Activated CD4-positive, alpha-beta memory T cell treated with anti-CD3 and anti-CD28 coated beads for 36 hours (primary cell): ENCODE results near the gene ATAD3B. TPM values are rescaled to one million over a fixed set of nuclear protein-coding genes. Genes with fewer than 3 reads are reported as not detected.
"Not testable (repeated sequence)": the region's sequence is repeated elsewhere in the genome, so short reads cannot be mapped to it uniquely, and the experiment has no call there.

Source experiments
- CTCF ChIA-PET: fragments of 350-600 bp; sonication (Branson Sonifier 250); formaldehyde crosslinking; loops from one replicate; lab custom pipeline; 2021; ENCODE audit warnings: antibody characterized with exemption, inconsistent platforms; lab: Charles Lee
- POLR2A ChIA-PET: fragments of 350-600 bp; sonication (Branson Sonifier 250); formaldehyde crosslinking; loops from one replicate; lab custom pipeline; 2021; ENCODE audit warnings: antibody characterized with exemption; lab: Charles Lee
- DNase-seq: peaks from one replicate; pipeline ENCODE4 v3.0.0-alpha.2; 2020
- H3K27ac Mint-ChIP-seq: one replicate; pipeline ENCODE4 v1.8.0; 2021; ENCODE audit warnings: mixed read lengths
- H3K27me3 Mint-ChIP-seq: one replicate; pipeline ENCODE4 v1.8.0; 2021; ENCODE audit warnings: mixed read lengths
- H3K36me3 Mint-ChIP-seq: one replicate; pipeline ENCODE4 v1.8.0; 2021; ENCODE audit warnings: mixed read lengths
- H3K4me1 Mint-ChIP-seq: one replicate; pipeline ENCODE4 v1.8.0; 2021; ENCODE audit warnings: low read depth, mixed read lengths
- H3K4me3 Mint-ChIP-seq: one replicate; pipeline ENCODE4 v1.8.0; 2021; ENCODE audit warnings: mild to moderate bottlenecking, mixed read lengths
- H3K9me3 Mint-ChIP-seq: one replicate; pipeline ENCODE4 v1.8.0; 2021; ENCODE audit warnings: mixed read lengths
- intact Hi-C: fragments of 100-400 bp; cut with micrococcal nuclease; formaldehyde crosslinking; loops from one replicate; pipeline ENCODE4 v1.15.1; 2023
- total RNA-seq, 2 experiments: library from RNA; stranded (reverse); gene quantifications; one replicate each; pipeline ENCODE4 v1.2.3, GENCODE V29; 2021

The ATAD3B gene
- total RNA-seq, 2 experiments from 2014 or later, result 35.4 to 36.3 TPM

DNA sequence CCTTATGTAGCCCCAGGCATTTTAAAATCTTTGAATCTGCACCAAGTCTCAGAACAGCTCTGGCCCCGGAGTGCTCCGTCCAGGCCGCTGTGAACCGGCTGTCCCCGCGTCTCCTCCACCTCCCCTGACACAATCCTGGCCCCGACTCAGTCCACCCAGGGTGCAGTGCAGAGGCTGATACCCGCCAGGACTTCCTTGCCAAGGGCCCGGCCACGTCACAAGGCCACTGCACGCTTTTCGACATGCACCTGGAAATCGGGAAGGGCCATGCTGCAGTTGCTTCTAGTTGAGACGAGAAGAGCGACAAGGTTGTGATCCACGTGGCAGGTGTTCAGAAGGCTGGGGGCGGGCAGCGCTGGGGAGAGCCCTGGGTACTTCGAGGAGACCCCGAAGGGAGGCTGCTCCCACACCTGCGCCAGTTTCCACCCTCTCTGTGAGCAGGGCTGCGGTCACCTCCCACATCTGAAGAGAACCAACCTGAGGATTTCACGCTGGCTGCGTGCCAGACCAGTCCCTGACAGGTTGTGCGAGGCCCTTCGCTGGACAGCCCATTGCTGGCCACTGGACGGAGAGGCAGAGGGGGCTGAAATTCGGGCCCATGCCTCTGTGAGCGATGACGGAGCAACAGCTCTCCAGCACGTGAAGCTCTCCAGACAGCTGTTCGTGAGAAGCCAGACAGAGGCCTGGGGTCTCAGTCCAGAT, 29.3 kb upstream of the ATAD3B start:
- peaks cover 4% of the 10 kb centered on the region for H3K4me1 Mint-ChIP-seq
- intact Hi-C loops, result no loop called here
- H3K4me3 Mint-ChIP-seq, result no peak overlapping the region
- H3K36me3 Mint-ChIP-seq, result no peaks in the 10 kb centered on the region
- H3K27me3 Mint-ChIP-seq, result peaks cover 10% of the 10 kb centered on the region
- no peak overlapping the region for H3K27ac Mint-ChIP-seq
- H3K9me3 Mint-ChIP-seq, result no peaks in the 10 kb centered on the region
- POLR2A ChIA-PET, result no interaction called here
- DNase-seq, result no peak
- CTCF ChIA-PET, result interaction anchor here (2.2 to 3.0 kb wide), 3 partner anchors 13 to 63 kb away, joined by 8 to 11 read pairs (median 10); partner anchors contain the start of gene MRPL20

- H3K36me3 Mint-ChIP-seq, H3K27ac Mint-ChIP-seq, intact Hi-C loops, POLR2A ChIA-PET, H3K9me3 Mint-ChIP-seq, CTCF ChIA-PET, H3K27me3 Mint-ChIP-seq, DNase-seq, H3K4me1 Mint-ChIP-seq, H3K4me3 Mint-ChIP-seq: not testable (repeated sequence)
These were observed 24.9 kb upstream of the ATAD3B start for GRCh38 chr1:1446631-1447030.

- no peak within 1 kb of the TSS for H3K27ac Mint-ChIP-seq
- H3K4me1 Mint-ChIP-seq, result no peaks in the 10 kb centered on the region
- no peak within 1 kb of the TSS for H3K4me3 Mint-ChIP-seq
- intact Hi-C loops, result no loop called here
- DNase-seq, result no peak
- POLR2A ChIA-PET, result no interaction called here
- H3K9me3 Mint-ChIP-seq, result no peaks in the 10 kb centered on the region
- CTCF ChIA-PET, result no interaction called here
- peaks cover 1% of the 10 kb centered on the region for H3K27me3 Mint-ChIP-seq
- H3K36me3 Mint-ChIP-seq, result no peaks in the 10 kb centered on the region
These were observed 22.3 kb upstream of the ATAD3B start, which contains the start of gene ATAD3C for GRCh38 chr1:1449099-1449739. Gene ATAD3C (plus strand): TSS chr1:1449689. CDS start chr1:1450684, 995 bp downstream.

DNA sequence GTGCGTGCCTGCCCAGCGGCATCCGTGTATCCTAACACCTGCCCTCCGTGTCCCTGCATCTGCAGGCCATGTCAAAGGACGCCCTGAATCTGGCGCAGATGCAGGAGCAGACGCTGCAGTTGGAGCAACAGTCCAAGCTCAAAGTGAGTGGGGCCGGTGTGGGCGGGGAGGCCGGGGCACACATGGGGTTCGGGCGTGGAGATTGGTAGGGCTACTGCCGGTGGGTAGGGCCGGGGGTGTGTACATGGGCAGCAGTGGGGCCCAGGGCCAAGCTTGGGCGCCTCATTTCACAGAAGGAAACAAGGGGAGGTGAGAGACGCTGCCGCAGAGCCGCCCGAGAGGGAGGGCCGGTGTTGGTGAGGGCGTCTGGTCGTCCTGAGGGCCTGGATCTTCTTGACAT, 20.9 kb upstream of the ATAD3B start:
- CTCF ChIA-PET, DNase-seq, H3K4me3 Mint-ChIP-seq, H3K9me3 Mint-ChIP-seq, H3K27me3 Mint-ChIP-seq, intact Hi-C loops, H3K36me3 Mint-ChIP-seq, H3K4me1 Mint-ChIP-seq, POLR2A ChIA-PET, H3K27ac Mint-ChIP-seq: not testable (repeated sequence)

GRCh38 chr1:1451696-1452364, 19.7 kb upstream of the ATAD3B start:
- peaks cover 1% of the 10 kb centered on the region for H3K27me3 Mint-ChIP-seq
- no peaks in the 10 kb centered on the region for H3K36me3 Mint-ChIP-seq
- H3K4me3 Mint-ChIP-seq, result no peak overlapping the region
- H3K9me3 Mint-ChIP-seq, result no peaks in the 10 kb centered on the region
- ChIA-PET CTCF (no interaction called here), POLR2A (no interaction called here)
- intact Hi-C loops, result no loop called here
- H3K4me1 Mint-ChIP-seq, result no peaks in the 10 kb centered on the region
- DNase-seq, result no peak
- no peak overlapping the region for H3K27ac Mint-ChIP-seq

DNA sequence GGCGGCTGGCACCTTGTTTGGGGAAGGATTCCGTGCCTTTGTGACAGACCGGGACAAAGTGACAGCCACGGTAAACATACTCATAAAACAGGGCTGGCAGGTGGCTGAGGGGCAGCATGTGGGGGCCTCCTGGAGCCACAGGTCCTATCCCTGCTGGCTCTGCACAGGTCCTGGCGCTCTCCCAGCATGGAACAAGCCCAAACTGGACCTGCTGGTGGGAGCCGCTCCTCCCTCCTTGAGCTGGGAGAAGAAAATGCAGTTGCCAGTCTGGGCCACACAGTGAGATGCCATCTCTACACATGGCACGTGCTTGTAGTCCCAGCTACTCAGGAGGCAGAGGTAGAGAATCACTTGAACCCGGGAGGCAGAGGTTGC, 19.2 kb upstream of the ATAD3B start:
- H3K27ac Mint-ChIP-seq, H3K27me3 Mint-ChIP-seq, intact Hi-C loops, H3K9me3 Mint-ChIP-seq, H3K4me3 Mint-ChIP-seq, POLR2A ChIA-PET, DNase-seq, H3K4me1 Mint-ChIP-seq, H3K36me3 Mint-ChIP-seq, CTCF ChIA-PET: not testable (repeated sequence)

DNA sequence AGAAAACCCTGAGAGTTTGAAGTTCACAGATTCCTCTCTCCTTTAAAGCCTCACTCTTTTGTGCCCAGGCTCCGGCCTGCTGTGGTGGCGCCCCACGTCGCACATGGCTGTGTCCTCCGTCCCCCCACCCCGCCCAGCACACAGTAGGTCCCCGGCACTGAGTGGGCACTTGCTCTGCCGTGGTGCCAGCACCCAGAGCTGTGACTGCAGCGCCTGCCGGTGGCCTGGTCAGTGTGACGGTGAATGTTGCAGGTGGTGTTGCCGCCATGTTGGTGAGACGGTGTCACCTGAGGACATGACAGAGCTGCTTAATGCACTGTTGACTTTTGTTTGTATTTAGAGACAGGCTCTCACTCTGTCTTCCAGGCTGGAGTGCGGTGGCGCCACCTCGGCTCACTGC, 18.7 kb upstream of the ATAD3B start:
- no peaks in the 10 kb centered on the region for H3K9me3 Mint-ChIP-seq
- H3K27me3 Mint-ChIP-seq, result peaks cover 1% of the 10 kb centered on the region
- POLR2A ChIA-PET, result no interaction called here
- CTCF ChIA-PET, result no interaction called here
- H3K4me3 Mint-ChIP-seq, result no peak overlapping the region
- intact Hi-C loops, result no loop called here
- no peak for DNase-seq
- no peaks in the 10 kb centered on the region for H3K36me3 Mint-ChIP-seq
- H3K27ac Mint-ChIP-seq, result no peak overlapping the region
- H3K4me1 Mint-ChIP-seq, result no peaks in the 10 kb centered on the region

GRCh38 chr1:1454286-1455056, 17.1 kb upstream of the ATAD3B start:
- H3K4me1 Mint-ChIP-seq, H3K9me3 Mint-ChIP-seq, H3K27ac Mint-ChIP-seq, POLR2A ChIA-PET, H3K27me3 Mint-ChIP-seq, H3K4me3 Mint-ChIP-seq, DNase-seq, H3K36me3 Mint-ChIP-seq, intact Hi-C loops, CTCF ChIA-PET: not testable (repeated sequence)

- H3K4me3 Mint-ChIP-seq, result no peak overlapping the region
- H3K9me3 Mint-ChIP-seq, result no peaks in the 10 kb centered on the region
- CTCF ChIA-PET, result no interaction called here
- DNase-seq, result no peak
- POLR2A ChIA-PET, result no interaction called here
- H3K27ac Mint-ChIP-seq, result no peak overlapping the region
- intact Hi-C loops, result no loop called here
- H3K36me3 Mint-ChIP-seq, result no peaks in the 10 kb centered on the region
- H3K27me3 Mint-ChIP-seq, result no peaks in the 10 kb centered on the region
- no peaks in the 10 kb centered on the region for H3K4me1 Mint-ChIP-seq
These were observed 16.1 kb upstream of the ATAD3B start for GRCh38 chr1:1455366-1455884.

DNA sequence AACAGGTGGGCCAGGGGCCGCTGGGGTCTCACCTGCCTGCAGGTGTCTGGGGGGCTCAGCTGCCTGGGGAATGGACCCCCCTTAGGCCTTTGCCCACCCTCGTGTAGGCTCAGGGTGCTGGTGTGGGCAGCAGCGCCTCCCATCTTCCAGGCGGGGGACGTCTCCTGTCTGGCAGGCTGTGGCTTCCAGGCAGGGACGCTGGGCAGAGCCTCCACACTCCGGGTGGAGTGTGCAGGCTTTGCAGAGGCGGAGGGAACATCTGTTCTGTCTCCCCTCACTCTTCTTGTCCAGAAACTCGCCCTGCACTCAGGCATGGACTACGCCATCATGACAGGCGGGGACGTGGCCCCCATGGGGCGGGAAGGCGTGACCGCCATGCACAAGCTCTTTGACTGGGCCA, 15.6 kb upstream of the ATAD3B start:
- intact Hi-C loops, result not testable (repeated sequence)

GRCh38 chr1:1456683-1457255, 14.8 kb upstream of the ATAD3B start:
- CTCF ChIA-PET, H3K27me3 Mint-ChIP-seq, H3K27ac Mint-ChIP-seq, DNase-seq, intact Hi-C loops, H3K9me3 Mint-ChIP-seq, H3K36me3 Mint-ChIP-seq, POLR2A ChIA-PET, H3K4me3 Mint-ChIP-seq, H3K4me1 Mint-ChIP-seq: not testable (repeated sequence)

More for the DNA sequence above, 15.6 kb upstream of the ATAD3B start:
- H3K36me3 Mint-ChIP-seq, CTCF ChIA-PET, POLR2A ChIA-PET, H3K9me3 Mint-ChIP-seq, H3K27me3 Mint-ChIP-seq, H3K27ac Mint-ChIP-seq, H3K4me3 Mint-ChIP-seq, H3K4me1 Mint-ChIP-seq, DNase-seq: not testable (repeated sequence)

DNA sequence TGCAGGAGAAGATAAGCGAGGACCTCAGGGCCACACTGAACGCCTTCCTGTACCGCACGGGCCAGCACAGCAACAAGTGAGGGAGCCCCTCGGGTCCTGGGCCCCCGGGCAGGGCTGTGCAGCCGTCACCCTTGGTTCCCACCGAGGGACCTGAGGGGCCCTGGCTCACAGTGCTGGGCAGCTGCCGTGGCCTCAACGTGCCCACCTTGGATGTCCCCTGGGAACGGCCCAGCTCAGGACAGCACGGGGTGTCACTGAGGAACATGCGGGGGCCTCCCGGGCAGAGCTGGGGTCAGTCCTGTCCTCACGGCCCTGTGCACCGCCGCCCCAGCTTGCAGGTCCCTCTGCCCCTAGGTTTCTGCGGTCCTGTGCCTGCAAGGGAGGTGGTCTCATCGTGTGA, 12.4 kb upstream of the ATAD3B start:
- POLR2A ChIA-PET, H3K27me3 Mint-ChIP-seq, H3K4me1 Mint-ChIP-seq, H3K36me3 Mint-ChIP-seq, DNase-seq, H3K4me3 Mint-ChIP-seq, CTCF ChIA-PET, intact Hi-C loops, H3K9me3 Mint-ChIP-seq, H3K27ac Mint-ChIP-seq: not testable (repeated sequence)
